Measurements from ENCODE around the gene ATG16L1. TPM values are rescaled to one million over a fixed set of nuclear protein-coding genes. Genes with fewer than 3 reads are reported as not detected.

Gene ATG16L1
- total RNA-seq, 4 donors from 2014 or later = 16.7 to 44.1 (median 33.6) TPM

- Histone ChIP-seq H3K9me3 (no peaks in the 10 kb centered on the region), H3K4me3 (no peak overlapping the region), H3K4me1 (peaks cover 0 to 42% (median 7%) of the 10 kb centered on the region in 4 donors), H3K27me3 (no peaks in the 10 kb centered on the region), H3K36me3 (no peaks in the 10 kb centered on the region), H3K27ac (peak overlapping the region; percentile 14 to 63 (median 38))
- no peak for TF ChIP-seq CTCF (IDR thresholded peaks at IDR 0.05)
- TF ChIP-seq POLR2A (IDR thresholded peaks at IDR 0.05) = no peak
- TF ChIP-seq EP300 (IDR thresholded peaks at IDR 0.05) = no peak
- DNase-seq (ENCODE audit: low spot score in 2 of 2) = no peak
- WGBS, 2 donors = 40 to 41% methylated on average over 3 of the region's 3 CpGs
Observed at GRCh38 chr2:233211548-233211895, 40.0 kb upstream of the ATG16L1 start.

- Histone ChIP-seq H3K36me3 (no peaks in the 10 kb centered on the region), H3K4me1 (peaks cover 0 to 38% (median 7%) of the 10 kb centered on the region in 4 donors), H3K4me3 (no peak overlapping the region), H3K27ac (no peak overlapping the region), H3K9me3 (no peaks in the 10 kb centered on the region), H3K27me3 (no peaks in the 10 kb centered on the region)
- no peak for DNase-seq (ENCODE audit: low spot score in 2 of 2)
- 90 to 93% methylated on average over 15 of the region's 15 CpGs for WGBS, 2 donors
- no peak for TF ChIP-seq EP300 (IDR thresholded peaks at IDR 0.05)
- TF ChIP-seq POLR2A (IDR thresholded peaks at IDR 0.05) = no peak
- no peak for TF ChIP-seq CTCF (IDR thresholded peaks at IDR 0.05)
Observed at GRCh38 chr2:233213011-233213410, 38.5 kb upstream of the ATG16L1 start.

GRCh38 chr2:233213975-233214374 is 37.5 kb upstream of the ATG16L1 start:
- no peak overlapping the region for H3K27ac ChIP-seq
- 79 to 85% methylated on average over 6 of the region's 6 CpGs for WGBS, 2 donors
- no peak for DNase-seq (ENCODE audit: low spot score in 2 of 2)

GRCh38 chr2:233217892-233218377 is 33.5 kb upstream of the ATG16L1 start:
- no peak for DNase-seq (ENCODE audit: low spot score in 2 of 2)
- no peaks in the 10 kb centered on the region for H3K27me3 ChIP-seq
- no peak overlapping the region for H3K4me3 ChIP-seq
- no peaks in the 10 kb centered on the region for H3K36me3 ChIP-seq
- TF ChIP-seq EP300 (IDR thresholded peaks at IDR 0.05) (no peak), CTCF (IDR thresholded peaks at IDR 0.05) (no peak), POLR2A (IDR thresholded peaks at IDR 0.05) (no peak)
- H3K9me3 ChIP-seq = no peaks in the 10 kb centered on the region
- H3K27ac ChIP-seq = no peak overlapping the region
- H3K4me1 ChIP-seq = no peaks in the 10 kb centered on the region
- 80 to 83% methylated on average over 8 of the region's 8 CpGs for WGBS, 2 donors

More at GRCh38 chr2:233213975-233214374, 37.5 kb upstream of the ATG16L1 start:
- no peak for TF ChIP-seq CTCF (IDR thresholded peaks at IDR 0.05)
- no peak for TF ChIP-seq EP300 (IDR thresholded peaks at IDR 0.05)
- TF ChIP-seq POLR2A (IDR thresholded peaks at IDR 0.05) = no peak
- Histone ChIP-seq H3K27me3 (no peaks in the 10 kb centered on the region), H3K4me3 (no peak overlapping the region), H3K4me1 (peaks cover 0 to 30% (median 7%) of the 10 kb centered on the region in 4 donors), H3K9me3 (no peaks in the 10 kb centered on the region), H3K36me3 (no peaks in the 10 kb centered on the region)

GRCh38 chr2:233218836-233219235 is 32.6 kb upstream of the ATG16L1 start:
- TF ChIP-seq EP300 (IDR thresholded peaks at IDR 0.05) (no peak), CTCF (IDR thresholded peaks at IDR 0.05) (no peak), POLR2A (IDR thresholded peaks at IDR 0.05) (no peak)
- Histone ChIP-seq H3K36me3 (no peaks in the 10 kb centered on the region), H3K27me3 (no peaks in the 10 kb centered on the region), H3K4me3 (no peak overlapping the region), H3K9me3 (no peaks in the 10 kb centered on the region), H3K27ac (no peak overlapping the region), H3K4me1 (no peaks in the 10 kb centered on the region)
- DNase-seq (ENCODE audit: low spot score in 2 of 2) = no peak
- WGBS, 2 donors = 89 to 95% methylated on average over 3 to 4 of the region's 6 CpGs
